Stromal cell of bone marrow (primary cell): ENCODE data around the gene IFT122.
A peak's percentile ranks its signal among the peaks of the same experiment; 100 is the strongest.

ENCODE experiments used
- DNase-seq: peaks from one replicate; pipeline ENCODE4 v3.0.0-alpha.2; 2012; ENCODE audit warnings: low read depth

IFT122 gene

DNA sequence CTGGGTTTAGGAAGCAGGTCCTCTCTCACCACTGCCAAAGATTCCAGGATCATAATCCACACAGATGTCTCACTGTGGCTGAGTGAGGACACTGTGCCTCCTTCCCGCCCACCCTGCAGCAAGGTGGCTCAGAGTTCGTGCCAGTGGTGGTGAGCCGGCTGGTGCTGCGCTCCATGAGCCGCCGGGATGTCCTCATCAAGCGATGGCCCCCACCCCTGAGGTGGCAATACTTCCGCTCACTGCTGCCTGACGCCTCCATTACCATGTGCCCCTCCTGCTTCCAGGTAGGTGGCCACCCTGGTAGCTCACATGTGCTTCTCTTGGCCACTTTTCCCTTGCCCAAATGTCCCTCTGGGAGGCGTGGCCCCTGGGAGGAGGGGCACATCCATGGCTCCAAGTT lies 79.4 kb downstream of the IFT122 start:
- DNase-seq = no peak

DNA sequence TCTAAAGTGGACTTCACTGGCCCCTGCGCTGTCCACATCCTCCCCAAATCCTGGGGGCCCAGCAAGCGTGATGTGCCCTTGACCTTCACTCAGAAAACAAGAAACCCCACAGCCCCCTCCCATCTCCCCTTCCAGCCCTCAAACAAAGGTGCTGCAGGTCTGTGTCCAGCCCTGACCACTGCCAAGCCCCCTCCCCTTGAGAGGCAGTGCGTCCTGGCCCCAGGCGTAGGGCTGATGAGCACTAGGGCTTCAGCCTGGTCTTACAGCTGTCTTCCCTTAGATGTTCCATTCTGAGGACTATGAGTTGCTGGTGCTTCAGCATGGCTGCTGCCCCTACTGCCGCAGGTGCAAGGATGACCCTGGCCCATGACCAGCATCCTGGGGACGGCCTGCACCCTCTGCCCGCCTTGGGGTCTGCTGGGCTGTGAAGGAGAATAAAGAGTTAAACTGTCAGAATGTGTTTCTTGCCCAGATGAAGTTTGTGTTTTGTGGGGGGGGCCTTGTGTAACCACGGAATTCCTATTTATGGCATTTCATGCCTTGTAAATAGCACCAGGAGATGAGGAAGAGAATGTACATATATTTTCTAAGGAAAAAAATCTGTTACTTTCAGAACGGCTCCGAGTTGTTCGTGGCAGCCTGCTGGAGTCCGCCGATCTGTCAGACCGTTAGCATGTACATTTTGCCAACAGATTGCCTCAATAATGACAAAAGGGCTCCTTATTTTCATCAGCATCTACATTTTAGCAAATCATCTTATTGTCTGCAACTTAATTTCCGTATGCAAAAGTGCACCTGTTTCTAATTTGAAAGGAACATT lies 80.1 kb downstream of the IFT122 start:
- DNase-seq = no peak

DNA sequence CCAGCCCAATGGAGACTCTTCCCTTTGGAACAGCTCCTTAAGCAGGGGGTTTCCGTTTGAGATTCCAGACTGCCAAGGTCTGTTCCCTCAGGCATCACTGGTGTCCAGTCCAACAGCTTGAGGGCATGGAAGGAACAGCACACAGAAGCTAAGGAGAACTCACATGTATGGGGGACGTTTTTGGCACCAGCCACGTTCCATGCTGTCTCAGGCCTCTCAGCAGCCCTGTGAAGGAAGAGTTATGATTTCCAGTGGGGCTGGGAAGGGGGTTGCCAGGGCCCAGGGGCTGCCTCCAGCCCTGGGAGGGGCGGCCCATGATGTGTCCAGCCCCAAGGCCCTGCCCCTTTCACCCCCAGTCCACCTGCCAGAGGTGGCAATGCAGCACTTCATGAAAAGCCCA lies 80.9 kb downstream of the IFT122 start:
- no peak for DNase-seq

DNA sequence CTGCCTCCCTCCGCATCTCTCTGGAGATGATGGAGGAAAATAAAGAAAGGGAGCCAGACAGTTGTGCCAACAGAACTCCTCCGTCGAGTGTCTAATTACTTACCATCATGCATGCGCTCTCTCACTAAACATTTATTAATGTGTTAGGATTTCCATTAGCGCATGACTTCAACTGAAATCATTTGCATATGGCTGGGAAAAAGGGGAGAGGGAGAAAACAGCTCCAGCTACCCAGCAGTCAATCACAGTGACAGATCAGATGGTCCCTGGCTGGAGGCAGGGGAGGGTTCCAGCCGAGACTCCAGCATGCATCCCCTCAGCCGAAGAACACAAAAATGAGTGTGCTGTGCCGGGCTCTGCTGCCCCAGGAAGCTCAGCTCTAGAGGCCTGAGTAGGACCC lies 81.6 kb downstream of the IFT122 start:
- no peak for DNase-seq

DNA sequence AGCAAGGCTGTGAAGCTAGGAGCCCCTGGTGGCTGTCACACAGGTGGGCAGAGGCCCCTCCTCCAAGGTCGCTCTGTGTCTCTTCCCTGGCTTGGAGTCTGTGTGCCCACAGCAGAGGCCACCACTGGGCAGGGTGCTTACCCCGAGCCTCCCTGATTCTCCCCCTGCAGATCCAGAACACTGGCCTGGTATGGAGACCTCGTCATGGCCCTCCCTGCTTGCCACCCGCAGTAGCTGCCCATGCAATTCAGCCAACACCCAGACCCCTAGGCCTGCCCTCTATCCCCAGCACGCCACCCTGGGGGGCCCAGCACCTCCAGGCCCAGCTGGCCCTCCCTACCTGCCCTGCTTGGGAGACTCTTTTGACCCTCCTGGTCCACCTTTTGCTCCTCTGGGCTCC lies 82.9 kb downstream of the IFT122 start:
- DNase-seq = no peak

DNA sequence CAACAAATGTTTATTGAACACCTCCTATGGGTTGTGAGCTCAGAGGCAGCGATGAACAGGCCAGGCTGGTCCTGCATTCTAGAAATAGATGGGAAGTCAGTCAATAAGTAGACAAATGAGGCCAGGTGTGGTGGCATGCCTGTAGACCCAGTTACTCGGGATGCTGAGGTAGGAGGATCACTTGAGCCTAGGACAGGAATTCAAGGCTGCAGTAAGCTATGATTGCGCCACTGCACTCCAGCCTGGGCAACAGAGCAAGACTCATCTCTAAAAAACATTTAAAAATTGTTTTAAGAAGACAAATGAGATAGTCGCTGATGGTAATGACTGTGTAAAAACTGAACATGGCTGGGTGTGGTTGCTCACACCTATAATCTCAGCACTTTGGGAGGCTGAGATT lies 84.1 kb downstream of the IFT122 start:
- no peak for DNase-seq

DNA sequence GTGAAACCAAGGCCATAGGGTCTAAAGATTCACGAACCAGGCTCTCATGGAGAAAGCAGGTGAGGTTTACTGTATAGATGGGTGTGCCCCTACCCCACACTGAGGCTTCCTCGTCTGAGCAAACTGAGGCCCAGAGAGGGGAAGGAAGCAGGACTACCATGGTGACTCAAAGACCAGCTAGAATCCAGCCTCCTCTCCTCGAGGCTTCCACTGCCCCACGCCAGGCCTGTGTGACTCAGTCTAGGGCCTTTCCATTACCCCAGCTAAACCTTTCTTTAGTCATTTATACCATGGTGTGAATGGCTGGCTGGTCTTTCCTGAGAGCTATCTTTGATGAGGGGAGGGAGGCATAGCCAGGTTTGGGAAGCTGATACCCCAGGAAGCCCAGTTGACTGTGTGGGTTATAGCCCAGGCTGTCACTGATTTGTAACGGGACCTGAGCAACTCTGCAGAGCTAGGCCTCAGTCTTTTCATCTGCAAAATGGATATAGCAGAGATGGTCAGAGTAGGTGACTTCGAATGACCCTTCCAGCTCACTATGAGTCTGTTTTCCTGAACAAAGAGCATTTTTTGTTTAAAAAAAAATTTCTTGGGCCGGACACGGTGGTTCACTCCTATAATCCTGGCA lies 85.4 kb downstream of the IFT122 start:
- peak; percentile 77 for DNase-seq

DNA sequence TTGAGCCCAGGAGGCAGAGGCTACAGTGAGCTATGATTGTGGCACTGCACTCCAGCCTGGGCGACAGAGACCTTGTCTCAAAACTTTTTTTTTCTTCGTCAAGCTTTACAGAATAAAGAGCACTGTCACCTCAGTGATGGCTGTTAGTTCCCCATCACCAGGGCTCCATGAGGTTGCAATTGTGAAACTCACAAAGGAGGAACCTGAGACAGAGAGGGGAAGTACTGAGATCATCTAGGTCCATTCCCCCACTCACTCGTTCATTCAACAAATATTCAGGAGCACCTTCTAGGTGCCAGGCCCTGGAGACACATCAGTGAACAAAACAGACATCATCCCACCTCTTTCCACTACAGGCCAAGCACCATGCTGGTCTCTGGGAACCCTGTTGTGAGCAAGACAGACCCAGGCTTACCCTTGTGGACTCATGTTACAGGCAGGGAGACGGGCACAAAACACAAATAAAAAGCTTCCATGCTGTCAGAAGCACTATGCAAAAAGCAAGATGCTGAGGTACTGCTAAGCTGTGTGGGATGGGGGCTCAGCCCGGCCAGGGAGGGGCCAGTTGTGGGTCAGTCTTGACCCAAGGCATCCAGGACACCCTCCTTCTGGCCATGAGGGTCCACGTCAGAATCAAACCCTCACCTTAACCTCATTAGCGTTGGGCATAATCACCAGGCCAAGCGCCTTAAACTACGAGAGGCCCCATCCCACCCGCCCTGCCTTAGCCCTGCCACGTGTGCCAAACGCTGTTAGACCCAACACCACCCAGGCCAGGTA lies 86.3 kb downstream of the IFT122 start:
- no peak for DNase-seq

DNA sequence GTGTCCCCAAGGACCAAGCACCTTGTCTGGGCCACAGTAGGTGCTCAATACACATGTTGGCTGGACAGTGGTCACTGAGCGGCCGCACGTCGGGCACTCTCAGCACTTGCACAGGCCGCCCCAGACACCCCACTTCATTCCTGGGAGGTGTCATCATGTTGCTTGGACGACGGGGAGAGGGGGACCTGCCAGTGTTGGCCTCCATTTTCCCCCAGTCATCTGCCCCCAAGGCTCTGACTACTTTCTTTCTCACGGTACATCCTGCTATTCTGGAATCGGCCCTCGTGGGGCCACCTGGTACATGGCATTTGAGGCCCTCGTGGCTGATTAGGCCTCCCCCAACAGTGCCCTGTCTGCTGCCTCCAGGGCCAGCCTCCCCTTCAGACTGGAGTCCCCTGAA lies 87.2 kb downstream of the IFT122 start:
- no peak for DNase-seq

DNA sequence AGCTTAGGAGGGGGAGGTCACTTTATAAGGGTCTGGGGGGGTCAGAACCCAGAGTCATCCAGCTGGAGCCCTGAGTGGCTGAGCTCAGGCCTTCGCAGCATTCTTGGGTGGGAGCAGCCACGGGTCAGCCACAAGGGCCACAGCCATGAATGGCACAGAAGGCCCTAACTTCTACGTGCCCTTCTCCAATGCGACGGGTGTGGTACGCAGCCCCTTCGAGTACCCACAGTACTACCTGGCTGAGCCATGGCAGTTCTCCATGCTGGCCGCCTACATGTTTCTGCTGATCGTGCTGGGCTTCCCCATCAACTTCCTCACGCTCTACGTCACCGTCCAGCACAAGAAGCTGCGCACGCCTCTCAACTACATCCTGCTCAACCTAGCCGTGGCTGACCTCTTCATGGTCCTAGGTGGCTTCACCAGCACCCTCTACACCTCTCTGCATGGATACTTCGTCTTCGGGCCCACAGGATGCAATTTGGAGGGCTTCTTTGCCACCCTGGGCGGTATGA lies 88.6 kb downstream of the IFT122 start, which contains the start of gene RHO:
TSS of gene RHO (plus strand) at position 51 of the 512 bp plus-strand sequence. CDS start at position 146, 95 bp downstream.
- no peak for DNase-seq

DNA sequence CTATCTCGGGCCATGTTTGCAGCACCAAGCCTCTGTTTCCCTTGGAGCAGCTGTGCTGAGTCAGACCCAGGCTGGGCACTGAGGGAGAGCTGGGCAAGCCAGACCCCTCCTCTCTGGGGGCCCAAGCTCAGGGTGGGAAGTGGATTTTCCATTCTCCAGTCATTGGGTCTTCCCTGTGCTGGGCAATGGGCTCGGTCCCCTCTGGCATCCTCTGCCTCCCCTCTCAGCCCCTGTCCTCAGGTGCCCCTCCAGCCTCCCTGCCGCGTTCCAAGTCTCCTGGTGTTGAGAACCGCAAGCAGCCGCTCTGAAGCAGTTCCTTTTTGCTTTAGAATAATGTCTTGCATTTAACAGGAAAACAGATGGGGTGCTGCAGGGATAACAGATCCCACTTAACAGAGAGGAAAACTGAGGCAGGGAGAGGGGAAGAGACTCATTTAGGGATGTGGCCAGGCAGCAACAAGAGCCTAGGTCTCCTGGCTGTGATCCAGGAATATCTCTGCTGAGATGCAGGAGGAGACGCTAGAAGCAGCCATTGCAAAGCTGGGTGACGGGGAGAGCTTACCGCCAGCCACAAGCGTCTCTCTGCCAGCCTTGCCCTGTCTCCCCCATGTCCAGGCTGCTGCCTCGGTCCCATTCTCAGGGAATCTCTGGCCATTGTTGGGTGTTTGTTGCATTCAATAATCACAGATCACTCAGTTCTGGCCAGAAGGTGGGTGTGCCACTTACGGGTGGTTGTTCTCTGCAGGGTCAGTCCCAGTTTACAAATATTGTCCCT lies 89.6 kb downstream of the IFT122 start:
- DNase-seq = no peak

DNA sequence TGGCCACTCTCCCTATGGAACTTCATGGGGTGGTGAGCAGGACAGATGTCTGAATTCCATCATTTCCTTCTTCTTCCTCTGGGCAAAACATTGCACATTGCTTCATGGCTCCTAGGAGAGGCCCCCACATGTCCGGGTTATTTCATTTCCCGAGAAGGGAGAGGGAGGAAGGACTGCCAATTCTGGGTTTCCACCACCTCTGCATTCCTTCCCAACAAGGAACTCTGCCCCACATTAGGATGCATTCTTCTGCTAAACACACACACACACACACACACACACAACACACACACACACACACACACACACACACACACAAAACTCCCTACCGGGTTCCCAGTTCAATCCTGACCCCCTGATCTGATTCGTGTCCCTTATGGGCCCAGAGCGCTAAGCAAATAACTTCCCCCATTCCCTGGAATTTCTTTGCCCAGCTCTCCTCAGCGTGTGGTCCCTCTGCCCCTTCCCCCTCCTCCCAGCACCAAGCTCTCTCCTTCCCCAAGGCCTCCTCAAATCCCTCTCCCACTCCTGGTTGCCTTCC lies 90.3 kb downstream of the IFT122 start:
- DNase-seq = no peak

DNA sequence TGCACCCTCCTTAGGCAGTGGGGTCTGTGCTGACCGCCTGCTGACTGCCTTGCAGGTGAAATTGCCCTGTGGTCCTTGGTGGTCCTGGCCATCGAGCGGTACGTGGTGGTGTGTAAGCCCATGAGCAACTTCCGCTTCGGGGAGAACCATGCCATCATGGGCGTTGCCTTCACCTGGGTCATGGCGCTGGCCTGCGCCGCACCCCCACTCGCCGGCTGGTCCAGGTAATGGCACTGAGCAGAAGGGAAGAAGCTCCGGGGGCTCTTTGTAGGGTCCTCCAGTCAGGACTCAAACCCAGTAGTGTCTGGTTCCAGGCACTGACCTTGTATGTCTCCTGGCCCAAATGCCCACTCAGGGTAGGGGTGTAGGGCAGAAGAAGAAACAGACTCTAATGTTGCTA lies 90.8 kb downstream of the IFT122 start:
- no peak for DNase-seq

DNA sequence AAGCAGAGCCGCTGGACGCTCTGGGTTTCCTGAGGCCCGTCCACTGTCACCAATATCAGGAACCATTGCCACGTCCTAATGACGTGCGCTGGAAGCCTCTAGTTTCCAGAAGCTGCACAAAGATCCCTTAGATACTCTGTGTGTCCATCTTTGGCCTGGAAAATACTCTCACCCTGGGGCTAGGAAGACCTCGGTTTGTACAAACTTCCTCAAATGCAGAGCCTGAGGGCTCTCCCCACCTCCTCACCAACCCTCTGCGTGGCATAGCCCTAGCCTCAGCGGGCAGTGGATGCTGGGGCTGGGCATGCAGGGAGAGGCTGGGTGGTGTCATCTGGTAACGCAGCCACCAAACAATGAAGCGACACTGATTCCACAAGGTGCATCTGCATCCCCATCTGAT lies 91.7 kb downstream of the IFT122 start:
- no peak for DNase-seq

DNA sequence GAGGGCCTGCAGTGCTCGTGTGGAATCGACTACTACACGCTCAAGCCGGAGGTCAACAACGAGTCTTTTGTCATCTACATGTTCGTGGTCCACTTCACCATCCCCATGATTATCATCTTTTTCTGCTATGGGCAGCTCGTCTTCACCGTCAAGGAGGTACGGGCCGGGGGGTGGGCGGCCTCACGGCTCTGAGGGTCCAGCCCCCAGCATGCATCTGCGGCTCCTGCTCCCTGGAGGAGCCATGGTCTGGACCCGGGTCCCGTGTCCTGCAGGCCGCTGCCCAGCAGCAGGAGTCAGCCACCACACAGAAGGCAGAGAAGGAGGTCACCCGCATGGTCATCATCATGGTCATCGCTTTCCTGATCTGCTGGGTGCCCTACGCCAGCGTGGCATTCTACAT lies 92.2 kb downstream of the IFT122 start:
- no peak for DNase-seq

DNA sequence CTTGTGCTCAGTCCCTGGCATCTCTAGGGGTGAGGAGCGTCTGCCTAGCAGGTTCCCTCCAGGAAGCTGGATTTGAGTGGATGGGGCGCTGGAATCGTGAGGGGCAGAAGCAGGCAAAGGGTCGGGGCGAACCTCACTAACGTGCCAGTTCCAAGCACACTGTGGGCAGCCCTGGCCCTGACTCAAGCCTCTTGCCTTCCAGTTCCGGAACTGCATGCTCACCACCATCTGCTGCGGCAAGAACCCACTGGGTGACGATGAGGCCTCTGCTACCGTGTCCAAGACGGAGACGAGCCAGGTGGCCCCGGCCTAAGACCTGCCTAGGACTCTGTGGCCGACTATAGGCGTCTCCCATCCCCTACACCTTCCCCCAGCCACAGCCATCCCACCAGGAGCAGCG lies 93.4 kb downstream of the IFT122 start:
- no peak for DNase-seq

DNA sequence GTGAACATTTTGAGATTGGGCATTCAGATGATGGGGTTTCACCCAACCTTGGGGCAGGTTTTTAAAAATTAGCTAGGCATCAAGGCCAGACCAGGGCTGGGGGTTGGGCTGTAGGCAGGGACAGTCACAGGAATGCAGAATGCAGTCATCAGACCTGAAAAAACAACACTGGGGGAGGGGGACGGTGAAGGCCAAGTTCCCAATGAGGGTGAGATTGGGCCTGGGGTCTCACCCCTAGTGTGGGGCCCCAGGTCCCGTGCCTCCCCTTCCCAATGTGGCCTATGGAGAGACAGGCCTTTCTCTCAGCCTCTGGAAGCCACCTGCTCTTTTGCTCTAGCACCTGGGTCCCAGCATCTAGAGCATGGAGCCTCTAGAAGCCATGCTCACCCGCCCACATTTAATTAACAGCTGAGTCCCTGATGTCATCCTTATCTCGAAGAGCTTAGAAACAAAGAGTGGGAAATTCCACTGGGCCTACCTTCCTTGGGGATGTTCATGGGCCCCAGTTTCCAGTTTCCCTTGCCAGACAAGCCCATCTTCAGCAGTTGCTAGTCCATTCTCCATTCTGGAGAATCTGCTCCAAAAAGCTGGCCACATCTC lies 94.5 kb downstream of the IFT122 start:
- no peak for DNase-seq

DNA sequence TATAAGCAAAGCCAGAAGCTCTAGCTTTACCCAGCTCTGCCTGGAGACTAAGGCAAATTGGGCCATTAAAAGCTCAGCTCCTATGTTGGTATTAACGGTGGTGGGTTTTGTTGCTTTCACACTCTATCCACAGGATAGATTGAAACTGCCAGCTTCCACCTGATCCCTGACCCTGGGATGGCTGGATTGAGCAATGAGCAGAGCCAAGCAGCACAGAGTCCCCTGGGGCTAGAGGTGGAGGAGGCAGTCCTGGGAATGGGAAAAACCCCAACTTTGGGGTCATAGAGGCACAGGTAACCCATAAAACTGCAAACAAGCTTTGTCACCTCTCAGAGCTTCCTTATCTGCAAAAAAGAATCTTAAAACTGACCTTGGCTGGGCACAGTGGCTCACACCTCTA lies 95.1 kb downstream of the IFT122 start:
- DNase-seq = no peak

DNA sequence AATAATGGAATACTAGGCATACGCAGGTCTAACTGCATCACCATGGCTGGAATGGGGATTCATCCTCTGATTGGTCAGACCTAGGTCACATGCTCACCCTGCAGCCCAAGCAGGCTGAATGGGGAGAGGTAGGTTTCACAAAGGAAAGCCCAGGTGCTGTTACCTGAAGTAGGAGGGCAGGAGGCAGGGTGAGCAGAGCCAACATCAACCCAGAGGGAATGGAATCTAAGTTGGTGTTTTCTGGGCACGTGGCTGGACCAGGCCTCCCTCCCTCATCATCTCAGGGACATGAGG lies 96.3 kb downstream of the IFT122 start:
- no peak for DNase-seq

DNA sequence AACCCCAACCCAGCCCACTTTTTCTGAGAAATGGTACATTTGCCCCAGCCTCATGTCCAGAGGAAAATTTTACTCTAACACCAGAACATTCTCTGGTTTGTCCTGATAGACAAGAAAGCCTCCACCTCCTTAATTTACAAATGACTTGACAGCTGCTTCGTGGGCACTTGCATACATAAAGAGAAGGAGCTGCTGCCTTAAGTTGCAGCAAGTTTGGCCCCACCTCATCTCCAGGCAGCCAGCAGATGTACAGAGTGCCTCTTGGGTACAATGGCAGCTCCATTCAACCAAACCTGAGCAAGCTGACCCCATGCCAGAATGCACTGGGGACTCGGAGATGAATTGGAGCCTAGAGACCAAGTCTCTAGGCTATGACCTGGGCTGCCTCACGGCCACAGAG lies 96.8 kb downstream of the IFT122 start:
- no peak for DNase-seq

DNA sequence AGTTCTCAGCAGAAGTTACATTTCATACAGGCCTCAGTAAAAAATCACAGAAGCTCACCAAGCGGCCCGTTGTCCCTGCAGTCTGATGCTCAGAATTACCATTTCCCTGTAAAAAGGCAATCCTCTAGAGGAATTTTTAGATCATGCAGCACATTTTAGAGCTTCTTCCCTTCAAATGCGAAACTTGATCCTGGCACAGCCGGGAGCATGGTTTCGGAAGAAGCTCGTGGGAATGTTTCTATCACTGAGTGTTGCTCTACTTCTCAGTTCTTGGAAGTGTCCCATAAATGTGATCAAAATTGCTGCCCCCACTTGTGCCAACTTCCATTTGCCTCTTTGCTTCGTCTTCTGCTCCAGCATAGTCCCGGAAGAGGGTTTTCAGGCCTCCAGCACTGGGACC lies 99.2 kb downstream of the IFT122 start:
- no peak for DNase-seq
